Astrocyte (in vitro differentiated cells and primary cell): Measurements from ENCODE around the gene TBCA.

Experiments
- EZH2 ChIP-seq: IDR thresholded peaks from 2 replicates; pipeline ENCODE4 v1.6.1; 2012; ENCODE audit warnings: mild to moderate bottlenecking, low read length, inconsistent platforms; ENCODE audit not compliant: insufficient read depth
- TF ChIP-seq, protein P1 (sequence below): IDR thresholded peaks from 2 replicates; pipeline ENCODE4 v1.5.1; 2011; ENCODE audit warnings: low read depth, mild to moderate bottlenecking, inconsistent platforms, low read length, moderate library complexity; ENCODE audit not compliant: insufficient read depth

DNA sequence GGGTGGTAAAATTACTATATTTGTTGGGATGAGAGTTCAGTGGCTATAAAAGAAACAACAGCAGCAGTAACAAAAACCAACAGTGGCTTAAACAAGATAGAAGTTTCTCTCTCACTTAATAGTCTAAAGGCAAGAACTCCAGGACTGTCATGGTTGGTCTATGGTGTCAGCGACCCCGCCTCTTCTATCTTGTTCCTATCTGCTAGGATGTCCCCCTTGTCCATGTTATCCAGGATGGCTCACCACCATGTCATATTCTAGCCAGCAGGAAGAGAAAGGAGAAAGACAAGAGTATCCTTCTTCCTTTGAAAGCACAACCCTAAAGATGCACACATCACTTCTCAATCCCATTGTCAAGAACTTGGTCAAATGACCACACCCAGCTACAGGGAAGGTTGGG lies 126.4 kb downstream of the TBCA start:
- TF ChIP-seq, protein P1, sequence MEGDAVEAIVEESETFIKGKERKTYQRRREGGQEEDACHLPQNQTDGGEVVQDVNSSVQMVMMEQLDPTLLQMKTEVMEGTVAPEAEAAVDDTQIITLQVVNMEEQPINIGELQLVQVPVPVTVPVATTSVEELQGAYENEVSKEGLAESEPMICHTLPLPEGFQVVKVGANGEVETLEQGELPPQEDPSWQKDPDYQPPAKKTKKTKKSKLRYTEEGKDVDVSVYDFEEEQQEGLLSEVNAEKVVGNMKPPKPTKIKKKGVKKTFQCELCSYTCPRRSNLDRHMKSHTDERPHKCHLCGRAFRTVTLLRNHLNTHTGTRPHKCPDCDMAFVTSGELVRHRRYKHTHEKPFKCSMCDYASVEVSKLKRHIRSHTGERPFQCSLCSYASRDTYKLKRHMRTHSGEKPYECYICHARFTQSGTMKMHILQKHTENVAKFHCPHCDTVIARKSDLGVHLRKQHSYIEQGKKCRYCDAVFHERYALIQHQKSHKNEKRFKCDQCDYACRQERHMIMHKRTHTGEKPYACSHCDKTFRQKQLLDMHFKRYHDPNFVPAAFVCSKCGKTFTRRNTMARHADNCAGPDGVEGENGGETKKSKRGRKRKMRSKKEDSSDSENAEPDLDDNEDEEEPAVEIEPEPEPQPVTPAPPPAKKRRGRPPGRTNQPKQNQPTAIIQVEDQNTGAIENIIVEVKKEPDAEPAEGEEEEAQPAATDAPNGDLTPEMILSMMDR = no peak
- TF ChIP-seq EZH2 = no peak
